NCI-H226 (cell line): Measurements from ENCODE around the gene DIO2.

ENCODE experiments used
- DNase-seq: peaks from one replicate; pipeline ENCODE4 v3.0.0-alpha.2; 2015

The DIO2 gene

GRCh38 chr14:80211153-80212022, at the start of gene DIO2:
Gene DIO2 (minus strand): TSS chr14:80211504. CDS start chr14:80211472, 32 bp downstream.
- DNase-seq, result no peak

- no peak for DNase-seq
These were observed 49.3 kb upstream of the DIO2 start for GRCh38 chr14:80260645-80261044.

GRCh38 chr14:80239631-80240030, 28.3 kb upstream of the DIO2 start:
- no peak for DNase-seq

- DNase-seq, result no peak
These were observed 25.8 kb upstream of the DIO2 start for GRCh38 chr14:80237143-80237542.

- no peak for DNase-seq
These were observed 22.3 kb upstream of the DIO2 start for GRCh38 chr14:80233470-80234089.

GRCh38 chr14:80231702-80232101, 20.4 kb upstream of the DIO2 start:
- DNase-seq, result no peak

- peak; percentile 47 for DNase-seq
These were observed 12.6 kb upstream of the DIO2 start for GRCh38 chr14:80223696-80224465.

GRCh38 chr14:80216818-80217217, 5.5 kb upstream of the DIO2 start:
- peak; percentile 24 for DNase-seq

GRCh38 chr14:80215756-80216581, 4.7 kb upstream of the DIO2 start:
- peak; percentile 36 for DNase-seq

- DNase-seq, result no peak
These were observed 3.8 kb upstream of the DIO2 start for GRCh38 chr14:80215081-80215480.

GRCh38 chr14:80213602-80214001, 2.3 kb upstream of the DIO2 start:
- DNase-seq, result peak; percentile 35

GRCh38 chr14:80212023-80212397, 706 bp upstream of the DIO2 start:
- DNase-seq, result no peak

- DNase-seq, result no peak
These were observed 2.8 kb downstream of the DIO2 start for GRCh38 chr14:80208461-80208860.

GRCh38 chr14:80206351-80207080, 4.8 kb downstream of the DIO2 start:
- DNase-seq, result no peak

- DNase-seq, result no peak
These were observed 8.3 kb downstream of the DIO2 start for GRCh38 chr14:80202888-80203562.

- DNase-seq, result no peak
These were observed 11.2 kb downstream of the DIO2 start for GRCh38 chr14:80200093-80200492.

- no peak for DNase-seq
These were observed 22.7 kb downstream of the DIO2 start for GRCh38 chr14:80188571-80188970.

GRCh38 chr14:80186301-80186800, 25.0 kb downstream of the DIO2 start:
- DNase-seq, result no peak

- no peak for DNase-seq
These were observed 34.4 kb downstream of the DIO2 start for GRCh38 chr14:80176893-80177292.

- DNase-seq, result no peak
These were observed 38.8 kb downstream of the DIO2 start for GRCh38 chr14:80172375-80173051.
